Keratinocyte (primary cell): ENCODE data around the gene IFFO2.

Experiments
- EZH2 ChIP-seq: IDR thresholded peaks from one replicate; pipeline ENCODE4 v1.6.1; 2012; ENCODE audit warnings: inconsistent platforms, mild to moderate bottlenecking, low read length, moderate library complexity
- TF ChIP-seq, protein P1 (sequence below), 3 experiments: IDR thresholded peaks in 1 of 3; conservative IDR thresholded peaks in 1 of 3; optimal IDR thresholded peaks in 1 of 3; 2 replicates in 2 of 3; 3 replicates in 1 of 3; pipeline versions ENCODE3 to v1.5.1; 2011; ENCODE audit warnings: low read length in 3 of 3, mild to moderate bottlenecking in 3 of 3, moderate library complexity in 2 of 3, control low read depth in 1 of 3, inconsistent platforms in 1 of 3; ENCODE audit not compliant: insufficient read depth in 2 of 3; ENCODE audit errors: extremely low read depth in 1 of 3

DNA sequence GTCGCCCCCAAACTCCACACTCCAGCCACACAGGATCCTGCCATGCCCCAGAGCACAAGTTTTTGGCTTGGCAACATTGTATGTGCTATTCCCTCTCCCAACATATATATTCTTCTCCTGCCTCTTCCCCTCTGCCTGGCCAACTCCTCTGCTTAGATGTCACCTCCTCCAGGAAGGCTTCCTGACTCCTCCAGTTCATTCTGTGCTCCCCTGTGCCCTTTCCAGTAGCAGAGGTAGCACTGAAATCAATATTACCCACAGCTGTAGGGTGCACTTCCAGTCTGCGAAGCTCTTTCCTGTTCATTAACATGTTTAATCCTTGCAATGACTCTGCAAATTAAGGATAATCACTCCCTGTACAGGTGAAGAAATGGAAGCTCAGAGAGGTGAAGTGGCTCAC is 75.3 kb downstream of the IFFO2 start:
- TF ChIP-seq, protein P1, sequence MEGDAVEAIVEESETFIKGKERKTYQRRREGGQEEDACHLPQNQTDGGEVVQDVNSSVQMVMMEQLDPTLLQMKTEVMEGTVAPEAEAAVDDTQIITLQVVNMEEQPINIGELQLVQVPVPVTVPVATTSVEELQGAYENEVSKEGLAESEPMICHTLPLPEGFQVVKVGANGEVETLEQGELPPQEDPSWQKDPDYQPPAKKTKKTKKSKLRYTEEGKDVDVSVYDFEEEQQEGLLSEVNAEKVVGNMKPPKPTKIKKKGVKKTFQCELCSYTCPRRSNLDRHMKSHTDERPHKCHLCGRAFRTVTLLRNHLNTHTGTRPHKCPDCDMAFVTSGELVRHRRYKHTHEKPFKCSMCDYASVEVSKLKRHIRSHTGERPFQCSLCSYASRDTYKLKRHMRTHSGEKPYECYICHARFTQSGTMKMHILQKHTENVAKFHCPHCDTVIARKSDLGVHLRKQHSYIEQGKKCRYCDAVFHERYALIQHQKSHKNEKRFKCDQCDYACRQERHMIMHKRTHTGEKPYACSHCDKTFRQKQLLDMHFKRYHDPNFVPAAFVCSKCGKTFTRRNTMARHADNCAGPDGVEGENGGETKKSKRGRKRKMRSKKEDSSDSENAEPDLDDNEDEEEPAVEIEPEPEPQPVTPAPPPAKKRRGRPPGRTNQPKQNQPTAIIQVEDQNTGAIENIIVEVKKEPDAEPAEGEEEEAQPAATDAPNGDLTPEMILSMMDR (optimal IDR thresholded peaks at IDR 0.05 in 1 of 3, IDR thresholded peaks at IDR 0.05 in 1 of 3, conservative IDR thresholded peaks at IDR 0.05 in 1 of 3; ENCODE audit: extremely low read depth in 1 of 3, insufficient read depth in 2 of 3, low read length in 3 of 3): no peak
- no peak for TF ChIP-seq EZH2
